Medulla oblongata (tissue), 1 donor: ENCODE results near the gene STK24.
A peak's percentile ranks its signal among the peaks of the same experiment; 100 is the strongest.

Source experiments
- DNase-seq: peaks from one replicate; pipeline ENCODE4 v3.0.0-alpha.2; 2015; ENCODE audit errors: extremely low spot score

Gene STK24

DNA sequence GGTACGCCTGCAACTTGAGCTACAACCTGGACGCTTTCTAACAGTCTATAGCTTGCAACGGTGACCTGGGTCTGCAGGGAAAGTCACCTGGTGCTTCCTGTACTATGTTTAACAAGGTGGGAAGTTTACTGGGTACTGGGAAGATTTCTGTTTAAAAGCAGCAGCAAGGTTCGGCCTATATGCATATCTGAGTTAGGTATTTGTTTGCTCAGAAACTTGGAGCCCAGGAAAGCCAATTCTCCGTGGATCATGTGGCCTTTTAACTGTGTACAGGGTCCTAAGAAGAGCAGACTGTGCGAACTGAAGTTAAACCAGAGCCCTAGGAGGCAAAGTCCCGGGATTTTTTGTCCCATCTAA, 103.1 kb downstream of the STK24 start:
- DNase-seq: no peak

DNA sequence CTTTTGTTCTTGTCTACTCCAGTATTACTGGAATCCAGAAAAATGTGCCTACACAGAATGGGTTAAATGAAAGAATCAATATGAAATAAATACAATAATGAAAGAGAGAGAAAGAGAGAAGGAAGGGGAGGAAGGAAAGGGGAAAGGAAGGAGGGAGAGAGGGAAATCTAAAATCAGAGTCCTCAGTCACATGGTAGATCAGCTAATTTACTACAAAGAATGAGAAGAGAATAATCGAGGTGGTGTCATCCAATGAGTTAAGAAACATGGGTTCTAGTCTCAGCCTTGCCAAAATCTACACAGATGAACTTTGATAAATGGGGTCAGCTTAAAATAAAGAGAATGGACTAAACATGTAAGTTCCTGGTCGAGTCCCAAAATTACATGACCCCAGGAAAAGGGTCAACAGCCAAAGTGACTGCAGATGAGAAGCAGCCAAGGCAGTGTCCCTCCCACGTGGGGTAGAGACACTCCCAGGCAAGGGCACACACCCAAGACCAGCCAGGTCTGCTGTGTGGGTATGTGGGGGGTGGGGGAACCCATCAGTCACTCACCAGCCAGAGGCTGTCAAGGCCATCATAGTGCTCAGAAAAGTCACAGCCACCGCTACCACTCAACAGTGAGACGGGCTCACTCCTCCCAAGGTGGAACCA, 103.6 kb downstream of the STK24 start:
- DNase-seq: no peak

DNA sequence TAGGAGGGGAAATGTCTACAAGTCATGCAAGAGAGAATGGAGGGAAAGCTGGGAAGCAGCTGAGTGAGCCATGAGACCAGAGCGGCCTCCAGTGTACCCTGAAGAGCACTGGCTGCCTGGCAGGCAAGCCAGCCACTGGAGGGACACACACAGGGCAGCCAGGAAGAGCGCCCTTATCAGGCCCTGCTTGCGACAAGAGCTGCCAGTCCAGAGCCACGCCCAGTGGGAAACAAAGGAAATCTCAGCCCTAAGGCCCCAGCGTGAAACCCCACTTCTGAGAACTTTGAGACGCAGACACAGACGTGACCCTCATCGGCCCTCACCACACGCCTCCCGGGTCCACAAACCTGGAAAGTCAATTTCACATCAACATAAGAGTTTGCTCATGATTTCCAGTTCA, 105.0 kb downstream of the STK24 start:
- DNase-seq: no peak

DNA sequence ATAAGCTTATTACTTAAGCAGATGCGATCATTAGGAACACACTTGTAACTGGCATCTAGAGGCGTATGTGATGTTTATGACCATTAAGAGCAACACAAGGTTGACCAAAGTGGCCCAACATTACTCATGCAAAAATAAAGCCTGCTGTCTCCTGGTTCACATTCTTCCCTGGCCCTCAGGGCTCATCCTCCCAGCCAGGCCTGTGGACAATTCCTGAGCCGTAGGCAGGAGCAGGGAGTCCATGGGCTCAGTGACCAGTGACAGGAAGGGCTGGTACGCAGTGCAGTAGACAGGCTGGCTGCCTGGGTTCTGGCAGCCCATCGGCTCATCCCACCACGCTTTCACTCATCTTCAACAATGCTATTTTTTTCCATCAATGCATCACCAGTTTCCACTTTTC, 106.0 kb downstream of the STK24 start:
- no peak for DNase-seq

DNA sequence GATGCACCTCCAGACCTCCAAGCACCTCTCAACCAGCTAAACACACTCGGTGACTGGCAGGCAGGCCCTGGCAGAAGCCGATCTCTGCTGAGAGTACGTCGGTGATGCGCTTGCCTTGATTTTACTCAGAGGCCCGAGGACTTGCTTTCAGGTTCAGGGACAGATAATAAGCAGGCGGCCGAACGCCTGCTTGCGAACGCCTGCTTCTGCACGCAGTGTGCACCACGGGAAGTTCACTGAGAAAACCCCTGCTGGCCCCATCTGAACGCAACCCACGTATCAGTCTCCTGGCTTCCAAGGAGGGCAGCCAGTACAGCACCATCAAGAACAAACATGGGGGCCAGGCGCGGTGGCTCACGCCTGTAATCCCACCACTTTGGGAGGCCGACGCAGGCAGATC, 108.0 kb downstream of the STK24 start:
- DNase-seq: no peak

DNA sequence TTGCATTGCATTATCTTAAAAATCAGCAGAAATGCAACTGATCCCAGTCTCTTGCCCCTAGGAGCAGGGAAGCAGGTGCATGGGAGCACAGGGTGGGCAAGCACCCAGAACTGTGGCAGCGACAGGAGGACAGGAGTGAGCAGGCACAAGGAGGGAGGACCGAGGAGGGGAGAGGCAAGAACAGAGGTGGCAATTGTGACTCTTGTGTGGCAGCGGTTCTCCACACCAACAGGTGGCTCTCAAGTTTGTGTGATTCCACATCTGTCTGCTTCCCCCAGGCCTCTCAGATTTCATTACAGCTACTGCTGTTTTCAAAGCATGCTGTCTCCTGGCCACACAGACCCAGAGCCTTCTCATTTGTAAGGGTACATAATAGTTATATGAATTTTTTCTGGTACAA, 108.5 kb downstream of the STK24 start:
- no peak for DNase-seq

DNA sequence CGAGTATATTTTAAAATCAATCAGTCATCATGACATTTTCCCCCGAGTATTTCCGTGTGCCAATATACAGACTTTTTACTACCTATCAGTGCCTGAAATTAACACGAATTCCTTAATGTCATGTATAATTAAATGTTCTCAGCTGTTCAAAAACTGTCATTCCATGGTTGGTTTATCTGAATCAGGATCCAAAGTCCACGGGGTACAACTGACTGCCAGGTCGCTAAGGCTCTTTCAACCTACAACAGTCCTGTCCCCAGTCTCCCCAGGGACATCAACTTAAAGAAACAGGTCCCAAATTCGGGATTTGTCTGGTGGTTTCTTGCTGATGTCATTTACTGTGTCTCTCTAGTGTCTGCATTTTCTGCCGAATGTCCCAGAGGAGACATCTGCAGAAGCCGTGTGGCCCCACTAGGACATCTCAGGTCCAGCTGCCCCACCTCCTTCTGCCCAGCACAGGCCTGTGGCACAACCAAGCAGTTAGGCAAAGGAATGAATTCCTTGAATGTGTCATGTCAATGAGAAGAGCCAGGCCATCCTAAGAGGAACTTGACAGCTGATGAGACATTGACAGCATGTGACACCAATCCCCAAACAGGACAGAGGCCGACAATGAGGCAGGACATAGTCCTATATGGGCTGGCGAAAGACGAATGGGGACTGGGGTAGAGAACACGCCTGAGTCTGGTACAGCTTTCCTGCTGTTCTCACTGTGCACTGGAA, 109.5 kb downstream of the STK24 start:
- no peak for DNase-seq

DNA sequence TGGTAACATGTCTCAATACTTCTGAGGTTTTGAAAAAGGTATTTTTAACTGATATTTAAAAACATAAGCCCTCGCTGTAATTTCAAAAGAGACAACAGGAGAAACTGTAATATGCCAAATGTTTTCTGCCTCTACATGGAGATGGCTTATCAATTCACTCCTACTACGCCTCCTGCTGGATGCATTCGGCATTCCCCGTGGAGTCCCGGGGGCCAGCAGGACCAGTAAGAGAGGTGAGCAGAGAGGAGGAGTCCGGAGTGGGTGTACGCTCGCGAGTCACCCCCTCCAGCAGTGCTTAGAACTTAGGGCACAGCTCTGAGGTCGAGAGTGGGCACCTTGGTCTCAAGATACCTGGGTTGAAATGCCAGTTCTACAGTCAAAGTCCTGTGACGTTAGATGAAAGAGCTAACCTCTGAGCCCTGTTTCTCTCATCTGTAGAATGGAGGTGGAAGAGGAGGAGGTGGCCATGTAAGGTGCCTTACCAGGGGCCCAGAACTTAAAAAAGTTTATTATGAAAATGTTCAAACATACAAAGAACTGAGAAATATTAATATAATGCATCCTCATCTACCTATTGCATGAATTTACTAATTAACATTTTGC, 110.2 kb downstream of the STK24 start:
- no peak for DNase-seq

DNA sequence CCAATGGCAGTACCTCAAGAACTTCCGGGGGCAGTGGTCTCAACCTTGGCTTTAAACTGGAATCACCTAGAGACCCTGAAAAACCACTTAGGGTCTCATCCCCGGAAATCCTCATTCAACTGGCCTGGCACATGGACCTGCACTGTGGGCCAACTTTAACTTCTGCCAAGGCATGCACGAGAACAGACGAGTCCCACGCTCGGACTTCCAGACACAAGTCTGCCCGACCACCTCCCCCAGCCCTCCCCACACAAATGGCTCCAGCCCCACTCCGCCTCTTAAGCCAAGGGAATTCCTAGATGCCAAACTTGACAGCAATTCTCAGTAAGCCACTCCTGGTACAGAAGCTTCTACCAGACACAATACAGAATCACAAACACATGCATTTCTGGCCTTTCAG, 114.0 kb downstream of the STK24 start:
- DNase-seq: no peak

DNA sequence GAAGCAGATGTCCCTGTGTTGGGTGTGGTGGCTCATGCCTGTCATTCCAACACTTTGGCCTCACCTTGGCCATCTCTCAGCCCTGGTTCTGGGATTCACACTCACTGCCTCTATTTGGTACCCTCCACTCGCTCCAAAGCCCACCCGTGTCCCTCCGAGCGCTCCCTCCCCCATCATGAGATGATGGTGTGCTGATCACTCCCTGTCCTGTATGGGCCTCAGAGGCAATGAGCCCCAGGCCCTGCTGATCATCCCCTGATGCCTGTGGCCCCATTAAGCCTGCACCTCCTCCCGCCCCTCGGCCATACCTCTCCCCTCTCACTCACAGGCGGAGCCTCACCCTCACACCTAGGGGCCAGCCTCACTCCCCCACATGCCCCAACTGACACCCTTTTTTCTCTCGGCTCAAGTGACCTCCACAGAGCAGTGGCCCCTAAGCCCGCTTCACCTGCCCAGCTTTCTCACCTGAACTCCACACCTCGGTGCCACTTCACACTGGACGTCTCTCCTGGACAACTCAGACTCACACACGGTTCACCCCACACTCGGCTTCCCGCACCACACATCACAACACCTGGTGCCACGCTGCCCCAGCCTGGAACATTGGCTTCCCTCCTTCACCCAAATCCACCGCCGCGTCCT, 114.5 kb downstream of the STK24 start:
- DNase-seq: no peak

DNA sequence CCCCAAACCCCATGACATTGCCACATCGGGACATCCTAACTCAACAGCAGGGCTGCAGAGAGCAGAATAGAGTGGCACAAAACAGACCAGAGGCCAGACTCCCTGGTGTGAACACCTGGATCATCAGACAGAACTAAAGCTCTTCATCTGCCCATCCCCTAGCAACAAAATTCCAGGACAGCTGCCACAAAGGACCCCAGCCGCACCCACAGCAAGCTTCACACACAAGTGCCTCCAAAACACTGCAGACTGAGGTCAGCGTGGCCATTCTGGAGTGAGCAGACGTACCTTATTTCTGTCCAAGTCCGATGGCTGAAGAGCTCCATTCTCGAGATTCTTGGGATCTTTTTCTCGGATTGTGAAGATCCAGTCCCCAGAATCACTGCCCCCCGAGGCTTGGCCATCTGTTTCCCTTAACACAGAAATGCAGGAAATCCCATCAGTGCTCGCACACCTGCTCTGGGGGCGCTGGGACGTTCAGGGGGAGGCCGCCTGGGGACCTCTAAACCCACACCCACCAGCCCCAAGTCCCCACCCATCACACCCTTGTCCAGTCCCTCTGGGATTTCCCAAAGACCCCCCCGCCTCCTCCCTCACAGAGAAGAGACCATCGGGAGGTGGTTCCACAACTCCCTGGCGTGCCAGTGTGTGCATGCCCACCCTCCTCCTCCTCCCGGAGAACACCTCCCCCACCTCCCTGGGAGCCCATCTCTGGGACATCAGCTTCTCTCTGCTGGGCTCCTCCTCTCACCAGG, 115.2 kb downstream of the STK24 start:
- DNase-seq: no peak

DNA sequence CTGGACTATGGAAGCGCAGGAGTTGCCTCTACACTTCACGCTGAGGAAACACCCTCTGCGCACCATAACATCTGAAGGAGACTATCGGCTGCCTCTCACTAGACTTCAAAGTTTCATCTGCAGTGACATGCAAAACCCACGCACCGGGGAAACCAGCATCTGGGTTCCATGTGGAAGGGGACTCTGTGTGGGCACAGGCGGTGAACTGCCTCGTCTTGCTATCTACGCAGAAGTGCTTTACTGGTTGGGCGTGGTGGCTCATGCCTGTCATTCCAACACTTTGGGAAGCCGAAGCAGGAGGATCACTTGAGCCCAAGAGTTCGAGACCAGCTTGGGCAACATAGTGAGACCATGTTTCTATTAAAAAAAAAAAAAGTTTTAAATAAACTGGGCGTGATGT, 116.4 kb downstream of the STK24 start:
- DNase-seq: no peak

DNA sequence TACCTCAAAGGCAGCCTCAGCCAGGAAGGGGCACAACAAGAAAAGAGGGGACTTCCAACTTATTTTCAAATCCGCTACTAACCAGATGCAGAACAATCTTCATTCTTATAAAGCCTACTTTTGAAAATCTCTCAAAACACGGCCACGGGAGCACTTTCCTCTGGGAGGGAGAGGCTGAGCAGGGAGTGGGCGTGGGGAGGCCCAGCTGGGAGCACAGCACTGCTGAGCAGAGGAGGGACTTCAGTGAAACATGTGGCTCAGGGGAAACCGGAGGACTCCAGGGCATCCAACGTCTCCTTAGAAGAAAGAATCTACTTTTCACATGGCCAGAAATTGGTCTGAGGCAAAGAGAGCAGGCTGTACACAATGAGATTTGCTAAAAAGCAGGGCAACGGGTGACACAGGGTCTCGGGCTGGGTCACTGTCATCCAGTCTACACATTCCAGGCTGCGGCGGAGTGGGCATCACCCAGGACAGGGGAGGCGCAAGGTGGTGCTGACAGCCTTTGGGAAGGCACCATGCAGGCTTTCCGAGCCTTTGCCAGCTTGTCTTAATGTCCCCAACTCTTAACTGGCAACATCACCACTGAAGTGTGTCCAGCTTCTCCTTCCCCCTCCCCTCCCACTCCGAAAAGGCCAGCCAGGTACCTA, 117.1 kb downstream of the STK24 start:
- no peak for DNase-seq

DNA sequence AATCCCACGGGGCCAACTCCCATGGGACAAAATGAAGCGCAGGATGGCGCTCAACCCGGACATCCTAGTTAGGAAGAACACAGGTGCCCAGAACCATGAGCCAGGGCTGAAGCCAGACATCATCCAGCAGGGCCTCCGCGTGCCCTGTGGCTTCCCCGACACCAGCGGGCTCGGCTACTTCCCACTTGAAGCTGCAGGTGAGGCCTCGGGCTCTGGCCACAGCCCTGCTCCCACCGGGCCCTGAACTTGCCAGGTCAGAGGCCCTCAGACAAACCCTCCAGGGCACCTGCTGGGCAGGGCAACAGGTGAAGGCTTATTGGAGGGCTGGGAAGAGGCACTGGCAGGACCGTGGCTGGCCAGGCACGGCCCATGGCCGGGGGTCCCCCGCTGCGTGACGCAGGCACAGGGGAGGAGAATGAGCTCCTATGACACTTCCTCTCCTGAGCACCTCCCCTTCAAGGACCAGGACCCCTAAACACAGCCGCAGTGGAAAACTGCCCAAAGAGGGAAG, 117.7 kb downstream of the STK24 start:
- DNase-seq: no peak

DNA sequence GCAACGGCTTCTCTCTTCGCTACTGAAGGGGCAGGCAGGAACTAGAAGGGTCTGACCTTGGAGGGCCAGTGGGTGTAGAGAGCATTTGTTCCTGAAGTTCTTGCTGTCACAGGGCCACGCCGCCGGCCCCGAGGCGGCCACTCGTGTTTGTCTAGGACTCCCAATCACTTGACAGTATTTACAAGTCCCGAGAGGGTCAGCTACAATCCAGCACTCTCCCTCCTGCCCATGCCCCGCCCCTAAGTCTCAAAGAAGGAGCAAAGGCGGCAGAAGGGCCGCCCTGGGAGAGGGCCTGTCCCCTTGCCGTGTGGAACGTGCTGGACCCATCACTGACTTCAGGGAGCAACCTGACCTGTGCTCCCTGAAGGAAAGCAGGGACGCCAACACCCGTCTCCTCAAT, 118.5 kb downstream of the STK24 start:
- no peak for DNase-seq

DNA sequence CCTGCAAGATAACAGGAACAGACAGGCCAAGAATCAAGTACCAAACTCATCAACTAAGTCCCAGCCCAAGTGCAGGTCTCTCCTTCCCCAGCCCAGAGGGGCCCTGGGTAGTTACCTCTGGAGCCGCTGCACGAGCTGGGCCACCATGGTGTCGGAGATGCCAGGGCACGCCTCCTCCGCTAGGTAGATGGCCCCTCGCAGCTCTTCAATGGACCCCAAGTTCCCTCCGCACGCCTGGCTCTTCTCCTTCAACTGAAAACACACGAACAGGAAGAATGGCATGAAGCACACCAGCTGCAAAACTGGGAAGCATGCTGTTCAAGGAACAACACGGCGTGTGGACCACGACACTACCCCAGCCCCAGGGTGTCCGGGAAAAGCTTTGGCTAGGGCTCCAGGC, 119.9 kb downstream of the STK24 start:
- no peak for DNase-seq

DNA sequence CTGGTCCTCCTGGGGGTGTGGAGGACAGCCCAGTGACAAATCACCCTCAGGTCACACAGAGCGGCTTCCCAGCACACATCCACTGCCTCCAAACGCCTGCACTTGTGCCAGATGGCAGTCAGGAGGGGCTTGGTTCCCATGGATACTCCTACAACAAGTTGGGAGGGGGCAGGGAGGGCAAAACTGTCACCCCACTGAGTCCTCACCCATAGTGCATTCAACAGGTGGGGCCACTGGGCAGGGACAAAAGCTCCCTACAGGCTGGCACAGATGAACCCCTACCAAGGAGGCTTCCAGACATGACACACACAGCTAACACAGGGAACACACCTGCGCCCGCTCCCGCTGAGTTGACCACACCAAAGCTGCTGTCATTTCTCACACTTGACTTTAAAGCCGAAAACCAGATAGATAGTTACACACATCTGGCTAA, 120.5 kb downstream of the STK24 start:
- no peak for DNase-seq

DNA sequence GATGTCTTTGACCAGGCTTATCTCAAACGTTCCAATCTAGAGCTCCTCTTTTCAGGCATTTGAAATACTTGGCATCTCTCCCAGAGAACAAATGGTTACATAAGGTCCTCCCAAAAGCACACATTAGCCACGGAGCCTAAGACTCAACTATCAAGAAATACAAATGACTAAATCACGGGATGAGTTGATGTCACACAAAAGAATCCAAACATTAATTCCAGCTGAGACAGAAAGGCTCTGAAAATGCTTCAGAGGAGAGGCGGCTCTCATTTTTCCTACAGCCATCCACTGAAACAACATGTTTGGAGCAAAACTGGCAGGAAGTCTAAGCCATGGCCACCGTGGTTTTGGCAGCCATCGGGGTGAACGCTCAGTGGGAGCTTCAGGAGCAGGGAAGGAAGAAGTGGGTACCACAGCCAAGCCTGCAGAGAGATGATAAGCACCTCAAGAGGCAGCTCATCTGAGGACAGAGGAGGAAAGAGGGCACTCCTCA, 122.5 kb downstream of the STK24 start:
- DNase-seq: peak; percentile 72

DNA sequence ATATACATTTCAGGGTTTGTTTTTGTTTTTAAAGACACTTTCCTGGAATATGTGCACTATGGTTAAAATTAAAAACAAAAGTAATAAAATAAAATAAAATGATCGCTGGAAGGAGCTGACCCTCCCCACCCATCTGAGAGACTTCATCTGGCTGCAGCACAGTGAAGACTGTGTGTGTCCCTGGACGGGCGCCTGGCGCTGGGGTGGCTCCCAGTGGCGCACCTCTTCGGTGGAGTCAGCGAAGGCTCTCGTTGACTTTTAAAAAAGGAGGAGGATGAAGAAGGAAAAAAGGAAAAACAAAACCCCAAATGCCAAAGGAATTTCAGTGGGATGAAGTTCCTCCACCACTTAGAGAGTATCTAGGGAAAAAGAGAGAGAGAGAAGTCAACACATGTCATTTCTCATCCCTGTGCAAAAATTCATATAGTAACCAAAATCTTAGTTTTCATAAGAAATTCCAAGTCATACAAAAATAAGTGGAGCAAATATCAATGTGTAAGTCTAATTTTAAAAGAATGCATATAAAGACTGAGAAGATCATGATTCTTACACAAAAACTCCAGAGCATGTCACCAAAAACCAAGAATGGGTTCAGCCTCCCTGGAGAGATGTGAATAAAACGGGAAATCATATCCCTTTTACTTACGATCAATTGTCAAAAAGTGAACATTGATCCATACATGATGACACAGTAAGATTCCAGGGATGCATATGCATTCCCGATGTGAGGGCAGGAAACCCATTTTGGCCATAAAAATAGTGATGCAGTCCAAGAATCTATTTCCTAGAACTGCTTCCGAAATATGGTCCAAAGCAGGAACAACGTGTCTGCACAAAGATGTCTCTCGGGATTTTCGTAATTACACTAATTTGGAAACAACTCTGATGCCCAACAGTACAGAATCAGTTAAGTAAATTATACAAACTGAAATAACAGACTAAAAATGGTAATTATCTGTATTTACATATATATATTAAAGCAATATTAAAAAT, 123.8 kb downstream of the STK24 start:
- no peak for DNase-seq
